Stimulated activated effector memory CD8-positive, alpha-beta T cell treated with anti-CD3 and anti-CD28 coated beads, Interleukin-12 subunit alpha, Interleukin-12 subunit beta, amount 100 ng/mL, for 72 hours (primary cell): ENCODE data around the gene ARSA.
A peak's percentile ranks its signal among the peaks of the same experiment; 100 is the strongest.

Experiments
- ATAC-seq: fragments of 150-1000 bp; cut with Tn5 transposase; 2 replicates; pipeline ENCODE4 v1.10.0; 2021
- DNase-seq, 2 donors: peaks; one replicate each; pipeline ENCODE4 v3.0.0; 2021 to 2022; ENCODE audit warnings: low spot score in 2 of 2
- H3K27ac Mint-ChIP-seq: one replicate; pipeline ENCODE4 v1.8.0; 2022; ENCODE audit warnings: mild to moderate bottlenecking, mixed read lengths
- H3K36me3 Mint-ChIP-seq: one replicate; pipeline ENCODE4 v1.8.0; 2022; ENCODE audit warnings: mild to moderate bottlenecking, mixed read lengths
- H3K4me1 Mint-ChIP-seq: one replicate; pipeline ENCODE4 v1.8.0; 2022; ENCODE audit warnings: mixed read lengths
- H3K4me3 Mint-ChIP-seq: one replicate; pipeline ENCODE4 v1.8.0; 2022; ENCODE audit warnings: mild to moderate bottlenecking, mixed read lengths
- H3K9me3 Mint-ChIP-seq: one replicate; pipeline ENCODE4 v1.8.0; 2022; ENCODE audit warnings: mixed read lengths

The ARSA gene

DNA sequence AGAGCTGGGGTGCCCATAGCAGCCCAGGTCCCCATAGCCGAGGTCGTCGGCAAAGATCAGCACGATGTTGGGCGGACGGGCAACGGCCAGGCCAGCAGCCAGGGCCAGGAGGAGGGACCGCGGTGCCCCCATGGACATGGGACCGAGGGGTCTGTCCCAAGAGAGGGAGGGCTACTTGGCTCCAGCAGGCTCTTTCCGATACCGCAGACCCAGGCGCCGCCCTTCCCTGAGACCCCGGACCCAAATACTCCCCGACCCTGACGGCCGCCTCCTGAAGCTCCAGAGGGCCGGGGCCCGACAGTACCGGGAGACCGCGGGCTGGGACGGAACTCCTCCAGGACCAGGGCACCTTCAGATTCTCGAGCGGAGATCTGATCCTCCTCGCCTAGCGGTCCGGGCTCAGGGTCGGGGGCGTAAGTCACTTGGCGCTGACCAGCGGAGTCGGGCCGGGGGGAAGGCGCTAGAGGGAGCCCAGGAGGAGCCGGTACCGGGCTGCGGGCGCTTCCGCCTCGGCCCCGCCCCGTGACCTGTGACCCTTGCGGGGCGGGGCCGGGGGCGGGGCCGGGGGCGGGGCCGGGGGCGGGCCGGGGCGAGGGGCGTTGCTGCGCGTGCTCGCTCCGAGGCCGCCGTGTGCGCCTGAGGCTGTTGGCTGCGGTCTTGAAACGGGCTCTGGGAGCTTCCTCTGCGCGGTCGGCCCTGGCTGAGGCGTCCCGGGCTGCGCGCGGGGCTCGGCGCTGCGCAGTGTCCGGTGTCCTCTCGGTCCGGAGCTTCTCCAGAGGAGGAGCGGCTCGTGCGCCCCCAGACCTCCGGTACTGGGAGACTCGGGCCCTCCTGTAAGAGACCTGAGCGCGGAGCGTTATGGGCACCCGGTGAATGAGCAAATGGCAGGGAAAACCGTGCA lies at the start of gene ARSA:
TSS of gene ARSA (minus strand) at position 511 of the 901 bp plus-strand sequence. CDS start at position 138, 373 bp downstream.
- Mint-ChIP-seq H3K36me3 (peaks cover 15% of the 10 kb centered on the region), H3K4me1 (peaks cover 20% of the 10 kb centered on the region)
- peak; percentile 95 for ATAC-seq

DNA sequence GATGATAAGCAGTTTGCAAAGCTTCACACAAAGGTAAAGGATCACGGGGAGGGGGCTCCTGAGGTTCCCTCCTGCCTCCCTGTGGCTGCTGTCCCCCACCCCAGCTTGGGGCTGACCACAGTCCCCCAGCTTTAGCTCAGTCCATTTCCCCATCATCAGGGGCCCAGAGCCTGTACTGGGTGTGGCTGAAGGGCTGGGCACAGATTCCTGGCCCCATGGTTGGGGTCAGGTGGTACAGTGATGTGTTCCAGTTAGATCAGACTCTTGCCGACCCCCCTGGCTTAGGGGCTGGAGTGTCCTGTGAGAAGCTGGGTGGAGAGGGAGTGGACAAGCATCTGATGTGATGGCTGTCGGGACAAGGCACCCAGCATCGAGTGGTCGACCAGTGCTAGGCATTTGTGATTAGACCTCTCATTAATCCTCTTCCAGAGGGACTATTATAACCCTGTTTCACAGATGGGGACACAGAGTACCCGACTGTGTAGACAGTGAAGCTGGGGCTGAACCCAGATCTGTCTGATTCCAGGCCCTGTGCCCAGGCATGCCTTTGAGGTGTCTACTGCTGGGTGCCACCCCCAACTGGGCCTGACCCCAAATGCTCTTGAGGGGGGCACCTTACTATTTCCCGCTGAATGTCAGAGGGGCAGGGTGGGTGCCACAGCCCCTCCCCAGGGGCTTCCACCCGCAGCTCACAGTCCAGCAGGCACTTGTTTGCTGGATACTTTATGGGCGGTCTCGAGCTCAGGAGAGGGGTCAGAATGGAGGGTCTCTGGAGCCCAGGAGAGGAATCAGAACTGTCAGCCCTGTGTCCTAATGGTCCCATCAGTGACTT lies 48.9 kb upstream of the ARSA start:
- H3K27ac Mint-ChIP-seq = no peak overlapping the region
- H3K4me1 Mint-ChIP-seq = peaks cover 16% of the 10 kb centered on the region
- H3K4me3 Mint-ChIP-seq = no peak overlapping the region
- ATAC-seq (no peak), DNase-seq (no peak)
- H3K36me3 Mint-ChIP-seq = no peaks in the 10 kb centered on the region
- no peaks in the 10 kb centered on the region for H3K9me3 Mint-ChIP-seq

More for the DNA sequence above, at the start of gene ARSA:
- DNase-seq = peak; percentile 61 to 83
- Mint-ChIP-seq H3K4me3 (peak within 1 kb of the TSS; percentile 80), H3K27ac (peak within 1 kb of the TSS; percentile 46), H3K9me3 (no peaks in the 10 kb centered on the region)

DNA sequence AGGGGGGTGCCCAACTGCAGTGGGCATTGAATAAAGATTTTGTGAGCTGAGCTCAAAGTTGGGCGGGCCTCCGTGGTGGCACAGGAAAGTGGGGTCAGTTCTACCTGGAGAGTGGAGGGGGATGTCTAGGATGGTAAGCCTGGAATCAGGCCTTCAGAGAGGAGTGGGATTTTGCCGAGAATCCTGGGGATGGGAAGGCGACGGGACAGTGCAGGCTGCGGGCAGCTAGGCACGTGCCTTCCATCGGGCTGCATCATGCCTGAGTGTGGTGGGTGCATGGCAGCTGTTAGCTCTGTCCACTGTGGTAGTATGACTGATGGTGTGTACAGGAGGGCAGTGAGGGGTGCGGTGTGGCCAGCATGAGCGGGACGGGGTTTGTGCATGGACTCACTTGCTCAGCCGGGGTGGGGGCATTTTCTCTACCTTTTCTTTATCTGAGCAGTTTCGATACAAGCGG lies 48.3 kb upstream of the ARSA start:
- Mint-ChIP-seq H3K9me3 (no peaks in the 10 kb centered on the region), H3K4me3 (no peak overlapping the region), H3K4me1 (peaks cover 23% of the 10 kb centered on the region), H3K36me3 (peaks cover 5% of the 10 kb centered on the region), H3K27ac (no peak overlapping the region)
- DNase-seq (no peak), ATAC-seq (no peak)

DNA sequence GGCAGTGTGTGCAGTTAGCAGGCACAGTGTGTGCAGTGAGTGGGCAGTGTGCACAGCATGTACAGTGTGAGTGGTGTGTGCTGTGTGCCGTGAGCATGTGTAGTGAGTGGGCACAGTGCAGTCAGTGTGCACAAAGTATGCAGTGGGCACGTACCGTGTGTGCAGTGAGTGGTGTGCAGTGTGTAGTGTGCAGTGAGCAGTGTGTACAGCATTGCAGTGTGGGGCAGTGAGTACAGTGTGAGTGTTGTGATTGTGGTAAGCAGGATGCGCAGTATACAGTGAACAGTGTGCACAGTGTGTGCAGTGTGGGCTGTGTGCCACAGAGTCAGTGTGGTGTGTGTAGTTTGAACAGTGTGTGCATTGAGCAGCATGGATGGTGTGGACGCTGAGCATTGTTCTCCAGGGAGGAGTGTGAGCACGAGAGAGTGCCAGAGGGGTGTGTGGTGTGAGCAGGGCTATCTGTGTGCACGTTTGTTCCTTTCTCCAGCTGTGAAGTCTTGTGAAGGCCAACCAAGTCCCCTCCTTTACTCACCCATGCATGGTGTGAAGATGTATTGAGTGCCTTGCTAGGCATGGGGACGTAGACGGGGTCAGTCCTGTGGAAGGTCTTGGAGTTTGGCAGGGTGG lies 47.7 kb upstream of the ARSA start:
- peaks cover 5% of the 10 kb centered on the region for H3K36me3 Mint-ChIP-seq
- H3K27ac Mint-ChIP-seq = no peak overlapping the region
- H3K9me3 Mint-ChIP-seq = no peaks in the 10 kb centered on the region
- peaks cover 26% of the 10 kb centered on the region for H3K4me1 Mint-ChIP-seq
- H3K4me3 Mint-ChIP-seq = peak overlapping the region; percentile 23
- no peak for DNase-seq
- ATAC-seq = no peak

DNA sequence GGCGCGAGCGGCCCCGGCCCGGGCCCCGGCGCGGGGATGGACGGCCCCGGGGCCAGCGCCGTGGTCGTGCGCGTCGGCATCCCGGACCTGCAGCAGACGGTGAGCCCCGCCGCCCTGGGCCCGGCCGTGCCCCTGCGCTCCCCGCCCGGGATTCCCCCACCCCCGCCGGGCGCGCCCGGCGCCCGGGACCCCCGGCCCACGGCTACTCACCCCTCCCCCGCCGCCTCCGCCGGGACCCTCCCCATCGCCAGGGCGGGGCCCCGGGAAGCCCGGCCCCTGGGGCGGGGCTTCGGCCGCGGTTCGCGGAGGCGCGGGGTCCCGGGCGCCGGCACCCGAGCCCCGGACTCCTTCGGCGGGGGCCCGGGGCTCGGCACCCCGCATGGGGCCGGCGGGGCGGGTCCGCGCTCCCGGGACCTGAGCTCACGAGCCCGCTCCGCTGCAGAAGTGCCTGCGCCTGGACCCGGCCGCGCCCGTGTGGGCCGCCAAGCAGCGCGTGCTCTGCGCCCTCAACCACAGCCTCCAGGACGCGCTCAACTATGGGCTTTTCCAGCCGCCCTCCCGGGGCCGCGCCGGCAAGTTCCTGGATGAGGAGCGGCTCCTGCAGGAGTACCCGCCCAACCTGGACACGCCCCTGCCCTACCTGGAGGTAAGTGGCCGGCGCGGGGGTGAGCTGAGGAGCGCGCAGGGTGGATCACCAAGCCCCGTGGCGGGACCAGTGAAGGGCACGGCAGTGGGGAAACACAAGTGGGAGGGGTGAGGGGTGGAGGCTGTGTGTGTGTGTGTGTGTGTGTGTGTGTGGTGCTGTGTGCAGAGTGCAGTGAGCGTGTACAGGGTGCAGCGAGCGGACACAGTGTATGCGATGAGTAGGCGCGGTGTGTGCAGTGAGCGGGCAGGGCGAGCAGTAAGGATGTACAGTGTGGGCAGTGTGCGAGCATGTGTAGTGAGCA lies 46.9 kb upstream of the ARSA start:
- H3K36me3 Mint-ChIP-seq = peaks cover 5% of the 10 kb centered on the region
- peak overlapping the region; percentile 23 for H3K4me3 Mint-ChIP-seq
- H3K9me3 Mint-ChIP-seq = no peaks in the 10 kb centered on the region
- DNase-seq (no peak), ATAC-seq (peak; percentile 25)
- H3K27ac Mint-ChIP-seq = no peak overlapping the region
- peaks cover 26% of the 10 kb centered on the region for H3K4me1 Mint-ChIP-seq

DNA sequence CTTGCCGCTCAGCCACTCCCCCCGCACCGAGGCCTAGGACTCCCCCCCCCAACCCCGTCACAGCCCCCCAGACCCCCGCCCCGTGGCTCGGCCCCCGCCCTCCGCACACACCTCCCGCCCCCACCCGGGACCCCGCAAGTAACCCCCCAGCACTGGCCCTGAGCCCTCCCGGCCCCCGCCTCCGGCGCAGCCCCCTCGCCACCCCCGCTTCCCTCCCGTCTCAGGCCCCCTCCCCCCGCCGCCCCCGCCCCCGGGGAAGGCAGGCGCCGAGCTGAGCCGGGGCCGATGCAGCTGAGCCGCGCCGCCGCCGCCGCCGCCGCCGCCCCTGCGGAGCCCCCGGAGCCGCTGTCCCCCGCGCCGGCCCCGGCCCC lies 46.2 kb upstream of the ARSA start:
- Mint-ChIP-seq H3K27ac (no peak overlapping the region), H3K4me3 (no peak overlapping the region), H3K4me1 (peaks cover 26% of the 10 kb centered on the region), H3K9me3 (no peaks in the 10 kb centered on the region), H3K36me3 (peaks cover 5% of the 10 kb centered on the region)
- DNase-seq (no peak), ATAC-seq (no peak)

DNA sequence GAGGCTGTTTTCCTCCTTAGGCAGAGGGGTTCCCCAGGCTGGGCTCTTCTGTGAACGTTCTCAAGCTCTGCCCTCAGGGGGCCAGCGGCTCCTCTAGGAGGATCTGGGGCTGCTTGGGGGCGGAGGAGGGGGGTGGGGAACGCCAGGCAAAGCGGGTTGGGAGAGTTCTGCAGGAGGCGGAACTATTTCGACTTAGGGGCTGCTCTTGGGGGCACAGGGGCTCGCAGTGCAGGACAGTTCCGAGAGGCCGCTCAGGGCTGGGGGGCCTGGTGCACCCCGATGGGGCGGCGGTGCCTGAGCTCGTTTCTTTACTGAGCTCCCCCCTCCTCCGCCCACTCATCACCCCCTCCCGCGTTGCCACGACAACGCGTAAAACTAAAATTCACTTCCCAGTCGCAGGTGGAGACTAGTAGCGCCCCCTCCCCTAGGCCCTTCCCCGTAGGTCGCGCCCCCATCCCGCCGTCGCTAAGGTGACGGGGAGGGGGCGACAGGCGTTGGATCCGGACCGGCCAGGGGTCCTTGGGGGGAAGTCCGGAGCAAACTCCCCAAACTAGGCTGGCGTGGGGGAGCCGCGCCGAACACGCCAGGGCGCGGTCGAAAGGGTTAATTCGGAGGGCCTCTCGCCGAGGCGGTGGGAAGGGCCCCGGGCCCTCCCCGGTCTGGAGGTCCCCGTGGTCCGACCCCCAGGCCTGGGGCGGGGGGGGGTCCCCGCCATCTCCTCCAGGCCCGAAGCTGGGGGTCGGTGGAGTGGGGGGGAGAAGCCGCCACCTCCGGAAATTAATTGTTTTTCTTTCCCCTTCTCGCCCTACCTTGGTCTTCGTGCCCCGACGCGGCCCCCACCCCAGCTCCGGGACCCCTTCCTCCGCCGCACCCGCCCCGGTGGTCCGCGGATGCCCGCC lies 45.5 kb upstream of the ARSA start:
- Mint-ChIP-seq H3K9me3 (no peaks in the 10 kb centered on the region), H3K4me3 (peak overlapping the region; percentile 58), H3K4me1 (peaks cover 26% of the 10 kb centered on the region), H3K36me3 (peaks cover 5% of the 10 kb centered on the region), H3K27ac (no peak overlapping the region)
- no peak for DNase-seq
- ATAC-seq = no peak

DNA sequence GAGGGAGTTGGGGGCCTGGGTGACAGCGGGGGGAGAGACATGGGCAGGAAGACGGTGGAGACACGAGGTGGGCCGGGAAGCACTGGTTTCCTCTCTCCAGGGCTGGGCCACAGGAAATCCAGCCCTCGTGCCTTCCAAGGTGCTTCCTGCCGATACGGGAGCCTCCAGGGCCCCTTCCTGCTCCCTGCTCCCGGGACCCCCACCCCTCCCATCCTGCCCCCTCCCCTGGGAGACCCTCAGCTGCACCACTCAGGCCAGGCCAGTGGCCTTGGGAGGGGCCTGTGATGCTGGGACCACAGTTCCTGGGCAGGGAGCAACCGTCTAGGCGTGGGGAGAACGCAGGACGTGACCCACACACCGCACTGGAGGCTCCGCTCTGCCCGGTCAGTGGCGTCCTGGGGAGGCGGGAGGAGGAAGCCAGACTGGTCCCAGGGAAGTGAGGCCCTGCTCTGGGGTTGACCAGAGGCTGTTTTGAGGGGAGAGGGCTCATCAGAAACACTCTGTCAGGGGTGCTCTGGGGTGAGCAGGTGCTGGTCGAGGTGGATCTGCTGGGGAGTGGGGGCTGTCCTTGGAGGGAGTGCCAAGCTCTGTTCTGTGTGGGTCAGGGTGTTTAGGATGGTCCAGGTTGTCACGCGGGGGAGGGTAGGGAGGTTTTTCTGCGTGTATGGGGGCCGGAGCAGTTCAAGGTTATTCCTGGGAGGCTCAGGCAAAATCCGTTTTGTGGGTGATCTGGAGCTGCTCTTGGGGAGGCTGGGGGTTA lies 44.7 kb upstream of the ARSA start, which contains the start of gene SHANK3:
TSS of gene SHANK3 (plus strand) at position 353 of the 760 bp plus-strand sequence.
- Mint-ChIP-seq H3K4me1 (peaks cover 26% of the 10 kb centered on the region), H3K27ac (no peak within 1 kb of the TSS), H3K4me3 (peak within 1 kb of the TSS; percentile 58), H3K9me3 (no peaks in the 10 kb centered on the region), H3K36me3 (peaks cover 5% of the 10 kb centered on the region)
- ATAC-seq (no peak), DNase-seq (no peak)

DNA sequence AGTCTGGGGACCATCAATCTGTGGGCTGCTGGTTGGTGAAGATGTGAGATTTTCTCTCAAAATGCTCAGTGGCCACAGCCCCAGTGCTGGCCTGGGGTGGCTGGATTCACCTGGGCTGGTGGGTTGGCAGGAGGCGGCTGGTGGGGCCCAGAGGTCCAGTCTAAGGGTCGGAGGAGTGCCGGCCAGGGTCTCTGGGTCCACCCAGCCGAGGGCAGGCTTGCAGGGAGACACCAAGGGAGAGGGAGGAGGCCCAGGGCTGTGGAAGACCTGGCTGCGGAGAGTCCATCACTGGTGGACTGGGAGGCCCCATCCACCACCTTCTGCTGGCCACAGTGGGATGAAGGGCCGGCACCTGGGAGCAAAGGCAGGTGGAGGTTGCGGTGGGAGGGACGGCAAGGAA lies 44.1 kb upstream of the ARSA start:
- DNase-seq (no peak), ATAC-seq (no peak)
- Mint-ChIP-seq H3K9me3 (no peaks in the 10 kb centered on the region), H3K4me1 (peaks cover 26% of the 10 kb centered on the region), H3K4me3 (peak overlapping the region; percentile 9), H3K27ac (no peak overlapping the region), H3K36me3 (peaks cover 5% of the 10 kb centered on the region)

DNA sequence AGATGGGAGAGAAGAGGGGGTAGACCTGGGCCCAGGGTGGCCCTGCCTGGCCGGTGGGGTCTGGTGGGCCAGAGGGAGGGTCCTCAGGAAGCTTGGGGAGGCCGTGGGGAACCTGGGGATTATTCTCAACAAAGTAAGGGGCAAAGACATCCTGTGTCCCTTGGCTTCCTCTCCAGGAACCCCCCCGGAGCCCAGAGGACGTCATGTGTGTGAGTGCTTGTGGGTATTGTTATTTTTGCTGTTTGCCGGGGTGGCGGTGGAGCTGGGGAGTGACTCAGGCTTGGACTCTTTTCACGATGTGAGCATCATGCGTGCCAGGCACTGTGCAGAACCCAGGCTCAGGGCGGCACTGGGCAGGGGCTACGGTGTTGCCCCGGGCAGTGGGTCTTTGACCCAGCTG lies 43.7 kb upstream of the ARSA start:
- H3K4me1 Mint-ChIP-seq = peaks cover 26% of the 10 kb centered on the region
- peak overlapping the region; percentile 9 for H3K4me3 Mint-ChIP-seq
- H3K9me3 Mint-ChIP-seq = no peaks in the 10 kb centered on the region
- ATAC-seq (peak; percentile 53), DNase-seq (no peak)
- H3K36me3 Mint-ChIP-seq = peaks cover 5% of the 10 kb centered on the region
- H3K27ac Mint-ChIP-seq = no peak overlapping the region

DNA sequence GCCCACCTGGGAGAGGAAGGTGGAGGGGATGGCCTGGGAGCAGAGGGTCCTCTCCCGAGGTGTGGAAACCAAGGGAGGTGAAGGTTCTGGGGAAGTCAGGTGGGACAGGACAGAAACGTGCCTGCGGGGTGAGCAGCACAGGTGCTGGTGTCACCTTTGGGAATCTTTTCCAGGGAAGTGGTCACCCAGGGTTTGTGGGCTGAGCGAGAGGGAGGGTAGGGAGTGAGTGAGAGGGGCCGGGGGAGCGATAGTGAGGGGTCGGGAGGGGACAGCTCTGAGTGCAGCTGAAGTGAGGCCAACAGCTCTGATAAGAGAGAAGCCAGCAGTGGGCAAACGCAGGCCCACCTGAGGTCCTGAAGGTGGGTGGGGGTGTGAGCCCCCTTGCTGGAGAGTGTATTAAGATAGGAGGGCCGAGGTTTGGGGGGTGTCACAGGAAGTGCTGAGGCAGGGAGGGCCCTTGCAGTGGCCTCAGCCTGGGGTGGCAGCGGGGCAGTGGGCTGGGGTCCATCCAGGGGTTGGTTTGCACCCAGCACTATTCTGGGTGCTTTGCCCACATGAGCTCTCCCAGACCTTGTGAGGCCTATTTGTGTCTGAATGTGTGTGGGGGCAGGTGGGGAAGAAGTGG lies 43.1 kb upstream of the ARSA start:
- Mint-ChIP-seq H3K36me3 (peaks cover 5% of the 10 kb centered on the region), H3K27ac (no peak overlapping the region), H3K9me3 (no peaks in the 10 kb centered on the region), H3K4me1 (peaks cover 26% of the 10 kb centered on the region), H3K4me3 (no peak overlapping the region)
- ATAC-seq (peak; percentile 4), DNase-seq (no peak)

DNA sequence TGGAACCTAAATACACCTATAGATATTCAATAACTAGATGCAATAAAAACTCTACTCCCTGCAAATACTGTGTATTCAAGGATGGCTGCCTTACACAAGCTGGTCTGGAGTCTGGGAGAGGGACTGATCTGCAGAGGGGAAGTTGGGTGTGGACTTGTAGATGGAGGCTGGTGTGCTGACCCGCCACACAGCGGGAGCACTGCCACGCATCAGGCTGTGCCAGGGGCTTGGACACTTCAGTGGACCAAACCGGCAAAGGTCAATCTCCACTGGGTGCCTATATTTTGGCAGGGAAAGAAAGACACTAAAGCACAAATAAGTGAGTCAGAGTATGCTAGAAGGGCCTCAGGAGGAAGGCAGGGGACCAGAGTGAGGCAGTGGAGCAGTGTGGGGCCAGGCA lies 42.6 kb upstream of the ARSA start:
- DNase-seq (no peak), ATAC-seq (no peak)
- Mint-ChIP-seq H3K9me3 (no peaks in the 10 kb centered on the region), H3K4me1 (peaks cover 22% of the 10 kb centered on the region), H3K27ac (no peak overlapping the region), H3K36me3 (peaks cover 5% of the 10 kb centered on the region), H3K4me3 (no peak overlapping the region)

DNA sequence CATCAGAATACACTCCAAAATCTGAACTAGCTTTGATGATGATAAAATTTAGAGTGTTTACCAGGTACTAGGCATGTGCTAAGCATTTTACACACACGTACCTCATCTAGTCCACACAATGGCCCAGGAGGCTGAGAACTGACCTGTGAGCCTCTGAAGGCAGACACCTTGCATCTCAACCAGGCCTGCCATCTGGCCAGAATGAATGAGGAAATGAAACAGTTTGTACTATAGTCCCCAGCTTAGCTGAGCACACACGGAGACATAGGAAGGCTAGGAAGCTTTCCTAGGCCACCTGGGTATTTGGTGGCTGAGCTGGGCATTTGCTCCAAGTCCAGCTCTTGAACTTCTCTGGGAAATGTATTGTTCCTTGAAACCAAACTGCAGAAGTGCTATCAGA lies 37.8 kb upstream of the ARSA start:
- Mint-ChIP-seq H3K4me1 (no peaks in the 10 kb centered on the region), H3K27ac (no peak overlapping the region), H3K4me3 (no peak overlapping the region), H3K9me3 (no peaks in the 10 kb centered on the region), H3K36me3 (no peaks in the 10 kb centered on the region)
- DNase-seq = no peak
- no peak for ATAC-seq
